Lung (tissue), 12 donors: ENCODE measurements around the gene MUC6. TPM values are rescaled to one million over a fixed set of nuclear protein-coding genes. Genes with fewer than 3 reads are reported as not detected.

Experiments used
- ATAC-seq: fragments of 200-7000 bp; cut with Tn5 transposase; one replicate; pipeline ENCODE4 v1.9.1; 2020; ENCODE audit warnings: moderate number of reproducible peaks; ENCODE audit not compliant: insufficient read depth, low FRiP score
- DNase-seq, 3 donors: peaks; one replicate each; pipeline ENCODE4 v3.0.0-alpha.2; 2013 to 2017
- H3K27ac ChIP-seq, 2 donors: one replicate each; pipeline ENCODE4 v1.5.1; 2013; ENCODE audit warnings: mild to moderate bottlenecking in 2 of 2, moderate library complexity in 2 of 2, control low read depth in 1 of 2, inconsistent platforms in 1 of 2, low read depth in 1 of 2, low read length in 1 of 2
- H3K27me3 ChIP-seq, 3 donors: one replicate each; pipeline ENCODE4 v1.5.1; 2013; ENCODE audit warnings: low read length in 2 of 3; ENCODE audit not compliant: control insufficient read depth in 3 of 3, insufficient read depth in 3 of 3
- H3K36me3 ChIP-seq, 4 donors: one replicate each; pipeline ENCODE4 v1.5.1; 2013; ENCODE audit warnings: low read length in 4 of 4, mild to moderate bottlenecking in 1 of 4, moderate library complexity in 1 of 4; ENCODE audit not compliant: control insufficient read depth in 4 of 4, insufficient read depth in 4 of 4
- H3K4me1 ChIP-seq, 5 donors: one replicate each; pipeline ENCODE4 v1.5.1; 2013; ENCODE audit warnings: low read length in 5 of 5, mild to moderate bottlenecking in 2 of 5, moderate library complexity in 1 of 5; ENCODE audit not compliant: control insufficient read depth in 5 of 5, insufficient read depth in 5 of 5
- H3K4me3 ChIP-seq: one replicate; pipeline ENCODE4 v1.5.1; 2013; ENCODE audit warnings: mild to moderate bottlenecking, control low read depth, moderate library complexity
- H3K9ac ChIP-seq, 2 donors: one replicate each; pipeline ENCODE4 v1.5.1; 2013; ENCODE audit warnings: low read length in 2 of 2, control low read depth in 1 of 2; ENCODE audit not compliant: insufficient read depth in 1 of 2
- H3K9me3 ChIP-seq, 4 donors: one replicate each; pipeline ENCODE4 v1.5.1; 2013; ENCODE audit warnings: low read length in 3 of 4, mild to moderate bottlenecking in 1 of 4, moderate library complexity in 1 of 4; ENCODE audit not compliant: control insufficient read depth in 4 of 4, insufficient read depth in 3 of 4
- whole genome bisulfite sequencing, 2 donors: extraction: QIAGEN DNeasy Blood & Tissue Kit; methylation state at CpG; one replicate each; pipeline ENCODE4 v1.1.7; 2013; 5-methylcytosine and 5-hydroxymethylcytosine counted together
- polyA plus RNA-seq, 2 donors: library from polyadenylated mRNA; stranded (reverse); fragments of 200-250 nt; gene quantifications; one replicate each; pipeline ENCODE4 v1.2.1, GENCODE V29; 2013
- total RNA-seq, 2 donors: library from RNA; depleted of rRNA in 1 of 2; stranded (reverse); fragments of >200 nt in 1 of 2; gene quantifications; one replicate each; pipeline ENCODE4 v1.2.1, GENCODE V29; 2014 to 2021
- TF ChIP-seq, protein P1 (sequence below): IDR thresholded peaks from 2 replicates; pipeline ENCODE4 v1.5.1; 2012; ENCODE audit warnings: mild to moderate bottlenecking; ENCODE audit errors: control extremely low read depth, extremely low read depth
- donor health status: control.
- donor health status: control.
- donor health status: Bipolar disorder and iron deficiency.
- donor health status: healthy.
- donor health status: DM: yes; HTN: yes; CAD: no.

MUC6 gene
- total and polyA plus RNA-seq, 4 donors, result 0.01 to 0.92 (median 0.06) TPM; not detected in 1

- TF ChIP-seq, protein P1, sequence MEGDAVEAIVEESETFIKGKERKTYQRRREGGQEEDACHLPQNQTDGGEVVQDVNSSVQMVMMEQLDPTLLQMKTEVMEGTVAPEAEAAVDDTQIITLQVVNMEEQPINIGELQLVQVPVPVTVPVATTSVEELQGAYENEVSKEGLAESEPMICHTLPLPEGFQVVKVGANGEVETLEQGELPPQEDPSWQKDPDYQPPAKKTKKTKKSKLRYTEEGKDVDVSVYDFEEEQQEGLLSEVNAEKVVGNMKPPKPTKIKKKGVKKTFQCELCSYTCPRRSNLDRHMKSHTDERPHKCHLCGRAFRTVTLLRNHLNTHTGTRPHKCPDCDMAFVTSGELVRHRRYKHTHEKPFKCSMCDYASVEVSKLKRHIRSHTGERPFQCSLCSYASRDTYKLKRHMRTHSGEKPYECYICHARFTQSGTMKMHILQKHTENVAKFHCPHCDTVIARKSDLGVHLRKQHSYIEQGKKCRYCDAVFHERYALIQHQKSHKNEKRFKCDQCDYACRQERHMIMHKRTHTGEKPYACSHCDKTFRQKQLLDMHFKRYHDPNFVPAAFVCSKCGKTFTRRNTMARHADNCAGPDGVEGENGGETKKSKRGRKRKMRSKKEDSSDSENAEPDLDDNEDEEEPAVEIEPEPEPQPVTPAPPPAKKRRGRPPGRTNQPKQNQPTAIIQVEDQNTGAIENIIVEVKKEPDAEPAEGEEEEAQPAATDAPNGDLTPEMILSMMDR, result no peak
- 93 to 95% methylated on average over 13 of the region's 13 CpGs for WGBS, 2 donors
- Histone ChIP-seq H3K4me3 (no peak overlapping the region), H3K36me3 (peaks cover 8 to 84% (median 19%) of the 10 kb centered on the region in 4 donors), H3K9ac (no peak overlapping the region), H3K4me1 (no peaks in the 10 kb centered on the region), H3K9me3 (no peaks in the 10 kb centered on the region), H3K27ac (no peak overlapping the region), H3K27me3 (no peaks in the 10 kb centered on the region)
- DNase-seq (no peak), ATAC-seq (no peak)
Observed at GRCh38 chr11:1006762-1007161, 29.8 kb downstream of the MUC6 start.

GRCh38 chr11:1005928-1006327 is 30.6 kb downstream of the MUC6 start:
- ATAC-seq (no peak), DNase-seq (no peak)
- 85 to 87% methylated on average over 21 of the region's 21 CpGs for WGBS, 2 donors
- Histone ChIP-seq H3K4me1 (no peaks in the 10 kb centered on the region), H3K36me3 (peaks cover 6 to 84% (median 18%) of the 10 kb centered on the region in 4 donors), H3K27me3 (no peaks in the 10 kb centered on the region), H3K4me3 (no peak overlapping the region), H3K9me3 (no peaks in the 10 kb centered on the region), H3K27ac (no peak overlapping the region), H3K9ac (no peak overlapping the region)
- TF ChIP-seq, protein P1, result no peak

DNA sequence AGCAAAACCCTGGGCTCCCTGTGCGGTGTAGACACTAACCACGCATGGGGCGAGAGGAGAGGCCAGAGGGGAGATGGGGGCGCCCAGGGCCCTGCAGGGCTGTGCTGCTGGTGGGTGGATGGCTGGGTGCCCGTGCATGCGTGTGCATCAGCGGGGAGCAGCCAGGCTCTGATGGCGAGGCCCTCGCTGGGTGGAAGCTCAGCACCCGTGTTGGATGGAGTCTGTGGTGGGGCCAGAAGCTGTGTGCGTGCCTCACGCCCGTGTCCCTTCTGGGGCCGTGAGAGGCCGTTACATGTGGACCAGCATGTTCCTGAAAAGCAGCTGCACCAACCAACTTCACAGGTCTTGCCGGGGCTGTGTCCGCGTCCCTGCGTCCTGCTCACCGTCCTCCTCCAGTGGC is 33.4 kb downstream of the MUC6 start:
- no peak overlapping the region for H3K27ac ChIP-seq
- H3K4me1 ChIP-seq, result no peaks in the 10 kb centered on the region
- H3K9ac ChIP-seq, result no peak overlapping the region
- TF ChIP-seq, protein P1, result no peak
- no peak overlapping the region for H3K4me3 ChIP-seq
- H3K27me3 ChIP-seq, result no peaks in the 10 kb centered on the region
- no peaks in the 10 kb centered on the region for H3K9me3 ChIP-seq
- ATAC-seq (no peak), DNase-seq (no peak)
- peaks cover 2 to 73% (median 8%) of the 10 kb centered on the region in 4 donors for H3K36me3 ChIP-seq
- 91 to 93% methylated on average over 20 of the region's 20 CpGs for WGBS, 2 donors

- no peak for DNase-seq
- 93 to 97% methylated on average over 20 of the region's 20 CpGs for WGBS, 2 donors
- ATAC-seq, result no peak
- Histone ChIP-seq H3K27me3 (no peaks in the 10 kb centered on the region), H3K4me1 (no peaks in the 10 kb centered on the region), H3K36me3 (peaks cover 0 to 67% (median 8%) of the 10 kb centered on the region in 4 donors), H3K4me3 (no peak overlapping the region), H3K9me3 (no peaks in the 10 kb centered on the region), H3K27ac (no peak overlapping the region), H3K9ac (no peak overlapping the region)
- TF ChIP-seq, protein P1, result no peak
Observed at GRCh38 chr11:1002406-1002984, 34.0 kb downstream of the MUC6 start.
